Measurements from ENCODE around the gene PIGM.

The PIGM gene

GRCh38 chr1:160020196-160020595, 11.6 kb downstream of the PIGM start:
- DNase-seq, result no peak

DNA sequence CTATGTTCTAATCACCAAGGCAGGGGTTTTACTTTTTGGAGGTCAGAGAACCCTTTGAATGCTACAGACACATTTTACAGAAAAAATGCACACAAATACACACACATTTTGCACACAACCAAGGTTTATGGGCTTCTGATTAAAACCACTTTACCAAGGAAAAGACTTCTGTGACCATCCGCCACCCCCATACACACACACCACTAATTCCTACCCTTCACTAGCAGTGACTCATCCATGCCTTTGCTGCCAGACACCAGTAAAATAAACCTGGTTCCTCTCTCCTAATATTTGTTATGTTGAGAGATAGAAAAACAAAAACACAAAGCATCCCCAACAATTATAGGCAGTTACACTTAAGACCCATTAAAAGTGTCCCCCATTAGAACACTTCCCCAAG, 12.9 kb downstream of the PIGM start:
- DNase-seq, result no peak

DNA sequence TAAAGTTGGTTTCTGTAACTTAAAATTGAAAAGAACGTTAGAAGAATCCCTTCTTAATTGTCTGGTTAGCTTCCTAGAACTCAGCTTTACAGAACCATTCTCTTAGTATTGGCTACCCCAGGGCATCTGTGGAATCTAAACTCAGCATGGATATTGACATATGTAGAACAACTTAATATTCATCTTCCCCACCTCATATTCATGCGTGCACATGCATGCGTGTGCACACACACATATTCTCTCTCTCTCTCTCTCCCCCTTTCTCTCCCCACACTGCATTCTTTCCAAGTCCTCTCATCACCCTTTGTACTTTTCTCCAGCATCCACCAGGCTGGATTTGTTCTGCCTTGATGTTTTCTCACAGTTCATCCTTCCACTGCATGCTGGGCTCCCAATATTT, 13.4 kb downstream of the PIGM start:
- no peak for DNase-seq

GRCh38 chr1:160017592-160017991, 14.2 kb downstream of the PIGM start:
- DNase-seq, result no peak

DNA sequence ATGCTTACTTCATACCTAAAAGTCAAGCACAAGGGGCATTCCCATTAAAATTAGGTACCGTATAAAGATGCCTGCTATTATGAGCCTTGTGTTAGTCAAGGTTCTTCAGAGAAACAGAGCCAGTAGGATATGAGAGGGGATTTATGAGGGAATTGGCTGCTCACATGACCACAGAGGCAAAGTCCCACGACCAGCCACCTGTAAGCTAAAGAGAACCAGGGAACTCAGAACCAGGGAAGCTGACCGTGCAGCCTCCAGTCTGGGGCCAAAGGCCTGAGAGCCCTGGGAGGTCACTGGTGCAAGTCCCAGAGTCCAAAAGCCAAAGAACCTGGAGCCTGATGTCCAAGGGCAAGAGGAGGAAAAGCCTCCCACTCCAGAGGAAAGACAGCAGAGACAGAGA, 20.0 kb downstream of the PIGM start:
- DNase-seq, result no peak

- DNase-seq, result no peak
Observed at GRCh38 chr1:160009801-160010200, 22.0 kb downstream of the PIGM start.

GRCh38 chr1:160009081-160009480, 22.7 kb downstream of the PIGM start:
- DNase-seq, result no peak

DNA sequence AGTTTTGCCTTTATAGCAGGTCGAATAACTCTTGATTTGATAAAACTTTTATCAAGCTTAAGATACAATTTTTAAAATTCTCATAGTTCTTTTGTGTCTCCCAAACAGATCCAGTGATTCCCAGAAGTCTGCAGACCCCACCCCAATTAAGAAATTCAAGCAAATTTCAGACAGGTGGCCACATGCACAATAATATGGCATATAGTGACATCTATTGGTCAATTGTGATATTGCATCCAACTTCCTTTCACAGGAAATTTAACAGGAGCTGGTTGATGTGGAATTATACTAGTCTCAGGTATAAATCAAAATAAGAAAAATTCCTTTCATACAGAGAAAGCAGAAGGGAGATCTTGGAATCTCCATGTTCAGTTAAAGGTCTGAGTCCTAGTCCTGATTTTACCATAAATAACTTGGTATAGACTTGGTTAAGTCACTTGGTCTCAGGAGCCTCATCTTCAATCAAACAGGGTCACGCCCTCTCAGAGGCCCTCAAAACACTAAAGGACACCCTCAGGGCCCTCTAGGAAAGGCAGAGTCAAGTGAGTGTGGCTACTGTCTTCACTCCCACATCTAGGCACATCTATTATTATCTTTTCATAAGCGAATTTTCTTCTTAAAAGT, 24.1 kb downstream of the PIGM start:
- peak; percentile 59 for DNase-seq

DNA sequence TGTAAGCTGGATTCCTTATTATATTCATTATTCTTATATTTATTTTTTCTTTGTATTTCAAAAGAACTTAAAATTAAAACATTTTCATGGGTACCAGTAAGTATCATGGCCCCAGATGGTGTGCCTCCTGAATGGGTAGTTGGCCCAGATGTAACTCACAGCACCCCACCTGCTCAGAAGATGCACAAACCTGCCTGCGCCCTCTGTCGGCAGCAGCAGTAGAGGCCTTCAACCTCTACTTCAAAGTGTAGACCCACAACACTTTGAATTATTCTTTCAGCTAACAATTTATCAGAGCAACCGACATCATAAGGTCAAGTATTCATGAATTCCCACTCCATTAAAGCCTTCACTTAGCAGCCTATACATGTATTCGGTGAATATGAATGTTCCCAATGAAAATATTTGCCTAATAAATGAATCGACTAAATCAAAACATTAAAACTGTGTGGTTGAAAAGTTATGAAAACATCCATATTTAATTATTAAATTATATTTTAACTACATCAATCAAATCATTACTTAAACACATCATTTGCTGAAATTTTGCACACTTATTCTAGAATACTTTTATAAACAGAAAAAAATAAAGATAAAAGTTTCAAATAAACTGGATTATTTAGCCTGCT, 25.4 kb downstream of the PIGM start:
- peak; percentile 49 for DNase-seq

- no peak for DNase-seq
Observed at GRCh38 chr1:160005070-160005469, 26.7 kb downstream of the PIGM start.

GRCh38 chr1:160004425-160004824, 27.4 kb downstream of the PIGM start:
- DNase-seq, result no peak

- DNase-seq, result peak; percentile 22
Observed at GRCh38 chr1:160004001-160004400, 27.8 kb downstream of the PIGM start.

- DNase-seq, result no peak
Observed at GRCh38 chr1:160001440-160001839, 30.4 kb downstream of the PIGM start.

DNA sequence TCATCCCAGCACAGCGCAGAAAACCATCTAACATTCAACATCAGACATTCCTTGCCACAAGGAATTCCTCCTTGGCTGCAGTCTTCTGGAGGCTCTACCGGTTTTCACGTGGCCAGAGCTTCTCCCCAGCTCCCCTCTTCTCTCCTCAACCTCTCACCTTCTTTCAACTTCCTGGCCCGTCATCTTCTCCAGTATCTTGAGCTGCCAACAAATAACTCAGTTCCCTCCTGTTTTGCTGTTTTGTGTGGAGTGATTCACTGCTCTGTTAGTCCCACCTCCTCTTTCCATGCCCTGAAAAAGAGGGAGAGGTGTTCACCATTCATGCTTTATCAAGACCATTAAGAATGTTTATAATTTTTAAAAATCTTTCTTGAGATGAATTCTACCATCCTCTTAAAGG, 32.6 kb downstream of the PIGM start:
- no peak for DNase-seq

GRCh38 chr1:159996653-159997052, 35.1 kb downstream of the PIGM start:
- DNase-seq, result no peak

GRCh38 chr1:159994896-159995295, 36.9 kb downstream of the PIGM start:
- no peak for DNase-seq

DNA sequence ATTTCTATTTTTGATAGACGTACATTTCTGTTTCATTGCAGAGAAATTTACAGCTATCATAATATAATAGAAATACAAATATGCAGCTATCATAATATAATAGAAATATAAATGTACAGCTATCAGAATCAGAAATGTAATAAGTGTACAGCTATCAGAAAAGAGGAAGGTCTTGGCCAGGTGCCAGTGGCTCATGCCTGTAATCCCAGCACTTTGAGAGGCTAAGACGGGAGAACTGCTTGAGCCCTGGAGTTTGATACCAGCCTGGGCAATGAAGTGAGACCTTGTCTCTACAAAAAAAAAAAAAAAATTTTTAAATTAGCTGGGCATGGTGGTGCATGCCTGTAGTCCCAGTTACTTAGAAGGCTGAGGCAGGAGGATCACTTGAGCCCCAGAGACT, 37.9 kb downstream of the PIGM start:
- no peak for DNase-seq

DNA sequence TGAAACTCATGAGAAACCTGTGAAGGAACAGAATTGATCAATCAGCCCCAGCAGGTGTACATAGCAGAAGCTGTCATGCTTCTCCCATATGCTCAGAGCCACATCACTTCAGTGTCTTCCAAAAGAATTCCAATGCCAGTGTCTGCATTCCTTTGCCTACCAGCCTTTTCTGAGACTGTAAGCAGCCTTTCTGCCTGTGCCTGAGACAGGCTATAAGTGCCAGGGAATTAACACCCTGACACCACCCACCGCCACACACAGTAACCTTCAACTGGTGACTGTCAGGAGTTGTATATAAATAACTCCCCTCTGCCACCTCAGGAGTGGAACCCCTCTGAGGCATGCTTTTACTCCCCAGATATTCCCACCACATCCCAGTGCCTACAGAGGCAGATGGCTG, 39.6 kb downstream of the PIGM start:
- no peak for DNase-seq

GRCh38 chr1:159991513-159991912, 40.3 kb downstream of the PIGM start:
- no peak for DNase-seq

DNA sequence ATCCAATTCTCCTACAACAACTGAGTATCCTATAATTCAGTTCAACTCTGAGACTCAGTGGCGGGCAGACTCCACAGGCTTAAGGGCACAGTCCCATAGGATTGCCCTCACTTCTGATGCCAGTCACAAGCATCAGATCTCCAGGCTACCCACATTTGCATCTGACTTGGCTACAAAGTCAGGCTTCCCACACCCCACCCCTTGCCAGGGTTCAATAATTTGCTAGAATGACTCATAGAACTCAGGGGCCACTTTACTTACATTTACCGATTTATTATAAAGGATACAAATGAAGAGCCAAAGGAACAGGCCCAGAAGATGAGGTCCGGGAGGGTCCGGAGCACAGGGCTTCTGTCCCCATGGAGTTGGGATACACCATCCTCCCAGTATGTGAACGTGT, 41.8 kb downstream of the PIGM start:
- no peak for DNase-seq

GRCh38 chr1:159989581-159989980, 42.2 kb downstream of the PIGM start:
- DNase-seq, result no peak

- no peak for DNase-seq
Observed at GRCh38 chr1:159988006-159988405, 43.8 kb downstream of the PIGM start.

GRCh38 chr1:159987186-159987585, 44.6 kb downstream of the PIGM start:
- DNase-seq, result no peak

DNA sequence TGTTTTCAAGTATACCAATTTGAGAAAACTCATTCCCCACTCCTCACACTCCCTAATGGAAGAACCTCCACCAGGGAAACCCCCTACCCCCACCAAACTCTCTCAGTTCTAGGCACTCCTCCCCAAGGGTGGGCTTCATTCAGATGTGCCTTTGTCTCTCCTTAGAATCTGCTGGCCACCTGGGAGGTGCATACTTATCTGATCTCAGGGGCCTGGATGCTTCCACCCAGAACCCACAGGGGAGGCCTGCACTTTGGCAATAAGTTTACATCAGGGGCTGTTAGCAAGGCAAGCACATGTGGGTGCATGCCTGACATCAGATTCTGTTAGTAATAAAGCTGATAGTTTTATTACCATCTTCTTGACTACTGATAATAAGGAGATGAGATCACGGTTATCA, 45.3 kb downstream of the PIGM start:
- DNase-seq, result no peak

DNA sequence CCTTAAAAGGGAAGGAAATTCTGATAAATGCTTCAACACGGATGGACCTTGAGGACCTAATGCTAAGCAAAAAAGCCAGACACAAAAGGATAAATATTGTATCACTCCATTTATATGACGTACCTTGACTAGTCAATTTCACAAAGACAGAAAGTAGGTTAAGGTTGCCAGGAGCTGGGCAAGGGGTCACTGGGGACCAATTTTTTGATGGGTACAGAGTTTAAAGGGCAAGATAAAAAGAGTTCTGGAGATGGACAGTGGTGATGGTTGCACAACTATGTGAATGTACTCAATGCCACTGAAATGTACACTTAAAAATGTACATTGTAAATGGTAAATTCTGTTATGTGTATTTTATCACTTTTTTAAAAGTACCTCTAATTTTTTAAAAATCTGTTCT, 45.7 kb downstream of the PIGM start:
- no peak for DNase-seq
